NCI-H2227 treated with DMSO at 0.1 percent for 48 hours (cell line): ENCODE data around the gene MIEF1.

Experiments used
- DNase-seq: peaks from one replicate; lab custom pipeline; 2025; lab: John Stamatoyannopoulos, UW

MIEF1 gene

GRCh38 chr22:39528681-39529486, 26.8 kb downstream of the MIEF1 start:
- DNase-seq = peak; percentile 73

GRCh38 chr22:39529487-39529851, 27.4 kb downstream of the MIEF1 start:
- DNase-seq = no peak

GRCh38 chr22:39530116-39530515, 28.0 kb downstream of the MIEF1 start:
- no peak for DNase-seq

GRCh38 chr22:39530692-39531331, 28.7 kb downstream of the MIEF1 start:
- peak; percentile 39 for DNase-seq

- DNase-seq = peak; percentile 97
These were observed 30.4 kb downstream of the MIEF1 start, which contains the start of gene RPS19BP1 for GRCh38 chr22:39532215-39533073. Gene RPS19BP1 (minus strand): TSS chr22:39532748. CDS start chr22:39532738, 10 bp downstream.

- no peak for DNase-seq
These were observed 32.0 kb downstream of the MIEF1 start for GRCh38 chr22:39534092-39534506.

GRCh38 chr22:39534591-39535356, 32.7 kb downstream of the MIEF1 start:
- DNase-seq = peak; percentile 24

GRCh38 chr22:39535357-39535725, 33.3 kb downstream of the MIEF1 start:
- no peak for DNase-seq

GRCh38 chr22:39535831-39536449, 33.9 kb downstream of the MIEF1 start:
- DNase-seq = no peak

- no peak for DNase-seq
These were observed 34.6 kb downstream of the MIEF1 start for GRCh38 chr22:39536711-39537110.

- no peak for DNase-seq
These were observed 35.9 kb downstream of the MIEF1 start for GRCh38 chr22:39537975-39538374.

GRCh38 chr22:39543095-39543494, 41.0 kb downstream of the MIEF1 start:
- DNase-seq = peak; percentile 28

- DNase-seq = no peak
These were observed 43.6 kb downstream of the MIEF1 start for GRCh38 chr22:39545386-39546365.

GRCh38 chr22:39546889-39547586, 44.9 kb downstream of the MIEF1 start:
- no peak for DNase-seq

- no peak for DNase-seq
These were observed 45.5 kb downstream of the MIEF1 start for GRCh38 chr22:39547587-39547947.

GRCh38 chr22:39553429-39553828, 51.3 kb downstream of the MIEF1 start:
- DNase-seq = no peak

- DNase-seq = no peak
These were observed 52.1 kb downstream of the MIEF1 start for GRCh38 chr22:39554151-39554550.

- no peak for DNase-seq
These were observed 55.1 kb downstream of the MIEF1 start for GRCh38 chr22:39556970-39557841.
